ENCODE measurements around the gene DDI2.
A peak's percentile ranks its signal among the peaks of the same experiment; 100 is the strongest.
"Not testable (repeated sequence)": the region's sequence is repeated elsewhere in the genome, so short reads cannot be mapped to it uniquely, and the experiment has no call there.

DDI2 gene

GRCh38 chr1:15639931-15640330, 22.7 kb downstream of the DDI2 start:
- H3K27ac Mint-ChIP-seq = no peak overlapping the region
- no peaks in the 10 kb centered on the region for H3K27me3 Mint-ChIP-seq
- H3K9me3 Mint-ChIP-seq = no peaks in the 10 kb centered on the region
- H3K36me3 Mint-ChIP-seq (ENCODE audit: low read depth) = peaks cover 94% of the 10 kb centered on the region
- H3K4me1 Mint-ChIP-seq (ENCODE audit: low read depth) = no peaks in the 10 kb centered on the region
- H3K4me3 Mint-ChIP-seq = no peak overlapping the region
- DNase-seq = no peak

GRCh38 chr1:15640667-15641066, 23.4 kb downstream of the DDI2 start:
- Mint-ChIP-seq H3K4me3 (no peak overlapping the region), H3K4me1 (ENCODE audit: low read depth) (no peaks in the 10 kb centered on the region), H3K27ac (no peak overlapping the region), H3K36me3 (ENCODE audit: low read depth) (peaks cover 94% of the 10 kb centered on the region), H3K9me3 (no peaks in the 10 kb centered on the region), H3K27me3 (no peaks in the 10 kb centered on the region)
- no peak for DNase-seq

- H3K9me3 Mint-ChIP-seq = no peaks in the 10 kb centered on the region
Measured at GRCh38 chr1:15649937-15650336, 32.7 kb downstream of the DDI2 start.

GRCh38 chr1:15650433-15650832, 33.2 kb downstream of the DDI2 start:
- Mint-ChIP-seq H3K36me3 (ENCODE audit: low read depth) (peaks cover 87% of the 10 kb centered on the region), H3K27me3 (no peaks in the 10 kb centered on the region), H3K4me3 (no peak overlapping the region), H3K4me1 (ENCODE audit: low read depth) (no peaks in the 10 kb centered on the region), H3K27ac (no peak overlapping the region), H3K9me3 (no peaks in the 10 kb centered on the region)
- DNase-seq = no peak

More at GRCh38 chr1:15649937-15650336, 32.7 kb downstream of the DDI2 start:
- H3K27ac Mint-ChIP-seq = no peak overlapping the region
- H3K4me3 Mint-ChIP-seq = no peak overlapping the region
- no peaks in the 10 kb centered on the region for H3K4me1 Mint-ChIP-seq (ENCODE audit: low read depth)
- no peaks in the 10 kb centered on the region for H3K27me3 Mint-ChIP-seq
- DNase-seq = no peak
- H3K36me3 Mint-ChIP-seq (ENCODE audit: low read depth) = peaks cover 88% of the 10 kb centered on the region

GRCh38 chr1:15652130-15652529, 34.9 kb downstream of the DDI2 start:
- H3K36me3 Mint-ChIP-seq (ENCODE audit: low read depth) = peaks cover 86% of the 10 kb centered on the region
- not testable (repeated sequence) for H3K27ac Mint-ChIP-seq

GRCh38 chr1:15654091-15654690, 36.9 kb downstream of the DDI2 start:
- H3K27ac Mint-ChIP-seq = no peak overlapping the region
- DNase-seq = no peak
- peaks cover 83% of the 10 kb centered on the region for H3K36me3 Mint-ChIP-seq (ENCODE audit: low read depth)
- H3K4me3 Mint-ChIP-seq = no peak overlapping the region
- no peaks in the 10 kb centered on the region for H3K9me3 Mint-ChIP-seq
- H3K4me1 Mint-ChIP-seq (ENCODE audit: low read depth) = no peaks in the 10 kb centered on the region
- H3K27me3 Mint-ChIP-seq = no peaks in the 10 kb centered on the region

More at GRCh38 chr1:15652130-15652529, 34.9 kb downstream of the DDI2 start:
- H3K4me1 Mint-ChIP-seq (ENCODE audit: low read depth); H3K4me3 Mint-ChIP-seq; H3K27me3 Mint-ChIP-seq; DNase-seq; H3K9me3 Mint-ChIP-seq: not testable (repeated sequence)

GRCh38 chr1:15656464-15656863, 39.2 kb downstream of the DDI2 start:
- Mint-ChIP-seq H3K36me3 (ENCODE audit: low read depth) (peaks cover 86% of the 10 kb centered on the region), H3K9me3 (no peaks in the 10 kb centered on the region), H3K4me3 (no peak overlapping the region), H3K4me1 (ENCODE audit: low read depth) (no peaks in the 10 kb centered on the region), H3K27me3 (no peaks in the 10 kb centered on the region), H3K27ac (no peak overlapping the region)
- no peak for DNase-seq

- Mint-ChIP-seq H3K4me1 (ENCODE audit: low read depth) (no peaks in the 10 kb centered on the region), H3K9me3 (no peaks in the 10 kb centered on the region), H3K36me3 (ENCODE audit: low read depth) (peaks cover 86% of the 10 kb centered on the region), H3K4me3 (no peak overlapping the region), H3K27me3 (no peaks in the 10 kb centered on the region), H3K27ac (peak overlapping the region; percentile 31)
- no peak for DNase-seq
Measured at GRCh38 chr1:15657021-15657420, 39.8 kb downstream of the DDI2 start.

GRCh38 chr1:15660151-15660550, 42.9 kb downstream of the DDI2 start:
- H3K4me3 Mint-ChIP-seq = no peak overlapping the region
- H3K27ac Mint-ChIP-seq = no peak overlapping the region
- H3K9me3 Mint-ChIP-seq = no peaks in the 10 kb centered on the region
- H3K27me3 Mint-ChIP-seq = no peaks in the 10 kb centered on the region
- DNase-seq = no peak
- peaks cover 83% of the 10 kb centered on the region for H3K36me3 Mint-ChIP-seq (ENCODE audit: low read depth)
- no peaks in the 10 kb centered on the region for H3K4me1 Mint-ChIP-seq (ENCODE audit: low read depth)

- DNase-seq = no peak
- Mint-ChIP-seq H3K4me3 (no peak overlapping the region), H3K36me3 (ENCODE audit: low read depth) (peaks cover 70% of the 10 kb centered on the region), H3K27me3 (no peaks in the 10 kb centered on the region), H3K4me1 (ENCODE audit: low read depth) (no peaks in the 10 kb centered on the region), H3K27ac (peak overlapping the region; percentile 20), H3K9me3 (no peaks in the 10 kb centered on the region)
Measured at GRCh38 chr1:15662477-15662876, 45.2 kb downstream of the DDI2 start.

GRCh38 chr1:15663925-15664324, 46.7 kb downstream of the DDI2 start:
- H3K27ac Mint-ChIP-seq = no peak overlapping the region
- DNase-seq = no peak
- H3K36me3 Mint-ChIP-seq (ENCODE audit: low read depth) = peaks cover 64% of the 10 kb centered on the region
- no peak overlapping the region for H3K4me3 Mint-ChIP-seq
- no peaks in the 10 kb centered on the region for H3K27me3 Mint-ChIP-seq
- H3K9me3 Mint-ChIP-seq = no peaks in the 10 kb centered on the region
- H3K4me1 Mint-ChIP-seq (ENCODE audit: low read depth) = no peaks in the 10 kb centered on the region

GRCh38 chr1:15667362-15667761, 50.1 kb downstream of the DDI2 start:
- H3K27ac Mint-ChIP-seq = no peak overlapping the region
- DNase-seq = no peak
- H3K27me3 Mint-ChIP-seq = no peaks in the 10 kb centered on the region
- H3K9me3 Mint-ChIP-seq = no peaks in the 10 kb centered on the region
- no peaks in the 10 kb centered on the region for H3K4me1 Mint-ChIP-seq (ENCODE audit: low read depth)
- H3K36me3 Mint-ChIP-seq (ENCODE audit: low read depth) = peaks cover 29% of the 10 kb centered on the region
- no peak overlapping the region for H3K4me3 Mint-ChIP-seq

- DNase-seq = no peak
- Mint-ChIP-seq H3K27me3 (no peaks in the 10 kb centered on the region), H3K4me1 (ENCODE audit: low read depth) (no peaks in the 10 kb centered on the region), H3K36me3 (ENCODE audit: low read depth) (peaks cover 21% of the 10 kb centered on the region), H3K4me3 (no peak overlapping the region), H3K9me3 (no peaks in the 10 kb centered on the region), H3K27ac (no peak overlapping the region)
Measured at GRCh38 chr1:15668089-15668754, 51.0 kb downstream of the DDI2 start.

GRCh38 chr1:15669074-15669473, 51.8 kb downstream of the DDI2 start:
- Mint-ChIP-seq H3K4me3 (no peak overlapping the region), H3K4me1 (ENCODE audit: low read depth) (no peaks in the 10 kb centered on the region), H3K27me3 (no peaks in the 10 kb centered on the region), H3K27ac (no peak overlapping the region), H3K36me3 (ENCODE audit: low read depth) (peaks cover 16% of the 10 kb centered on the region), H3K9me3 (no peaks in the 10 kb centered on the region)
- no peak for DNase-seq

- Mint-ChIP-seq H3K27ac (no peak overlapping the region), H3K36me3 (ENCODE audit: low read depth) (peaks cover 10% of the 10 kb centered on the region), H3K27me3 (no peaks in the 10 kb centered on the region), H3K4me3 (no peak overlapping the region), H3K4me1 (ENCODE audit: low read depth) (no peaks in the 10 kb centered on the region), H3K9me3 (no peaks in the 10 kb centered on the region)
- DNase-seq = no peak
Measured at GRCh38 chr1:15669864-15670263, 52.6 kb downstream of the DDI2 start.
